ENCODE results near the gene ZNF775. TPM values are rescaled to one million over a fixed set of nuclear protein-coding genes. Genes with fewer than 3 reads are reported as not detected.

Gene ZNF775
- total and polyA plus RNA-seq, 2 of the 13 experiments (the other 11 are each of a cell fraction or from before 2014, with no cell fraction given): 3.1 to 3.2 TPM

- TF ChIP-seq DBP (CRISPR knock-in tag; IDR thresholded peaks at IDR 0.05; ENCODE audit: not compliant biosample characterization) (no peak), KLF9 (CRISPR knock-in tag; IDR thresholded peaks at IDR 0.05; ENCODE audit: low read depth) (no peak), SNAPC2 (CRISPR knock-in tag; IDR thresholded peaks at IDR 0.05) (0 out of 2 replicates have a peak, but pooled peaks have one; percentile 31), ZNF382 (CRISPR knock-in tag; IDR thresholded peaks at IDR 0.05; ENCODE audit: borderline replicate concordance) (no peak), TBX3 (IDR thresholded peaks at IDR 0.05; ENCODE audit: borderline replicate concordance) (no peak), THAP7 (CRISPR knock-in tag; IDR thresholded peaks at IDR 0.05) (peak; percentile 54; the same call in 1 of the 2 replicates), SPEN (CRISPR knock-in tag; IDR thresholded peaks at IDR 0.05; ENCODE audit: low read depth) (no peak), ZNF746 (CRISPR knock-in tag; IDR thresholded peaks at IDR 0.05) (peak; percentile 68; the same call in 1 of the 2 replicates), NR2F2 (IDR thresholded peaks at IDR 0.05; ENCODE audit: borderline replicate concordance, low read depth) (peak; percentile 61; the same call in 1 of the 2 replicates), CCDC6 (CRISPR knock-in tag; IDR thresholded peaks at IDR 0.05) (peak; percentile 72; the same call in 1 of the 2 replicates), SMAD9 (CRISPR knock-in tag; IDR thresholded peaks at IDR 0.05) (no peak), ZNF180 (CRISPR knock-in tag; IDR thresholded peaks at IDR 0.05; ENCODE audit: borderline replicate concordance, low read depth) (no peak), CAMTA2 (CRISPR knock-in tag; IDR thresholded peaks at IDR 0.05; ENCODE audit: borderline replicate concordance) (no peak), ZBTB7A (CRISPR knock-in tag; IDR thresholded peaks at IDR 0.05) (no peak), PHF5A (CRISPR knock-in tag; IDR thresholded peaks at IDR 0.05; ENCODE audit: low read depth, unreplicated experiment) (no peak), TCF7 (IDR thresholded peaks at IDR 0.05; ENCODE audit: low read depth) (peak; percentile 65), ZNF546 (CRISPR knock-in tag; conservative IDR thresholded peaks at IDR 0.05) (no peak), ZNF256 (CRISPR knock-in tag; conservative IDR thresholded peaks at IDR 0.05) (no peak)
- TF ChIP-seq, protein P1, sequence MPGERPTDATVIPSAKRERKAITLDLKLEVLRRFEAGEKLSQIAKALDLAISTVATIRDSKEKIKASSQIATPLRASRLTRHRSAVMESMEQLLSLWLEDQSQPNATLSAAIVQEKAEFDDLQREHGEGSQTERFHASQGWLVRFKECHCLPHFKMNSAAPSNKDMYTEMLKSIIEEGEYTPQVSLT (CRISPR knock-in tag; IDR thresholded peaks at IDR 0.05; ENCODE audit: borderline replicate concordance, low read depth): no peak
- TF ChIP-seq, protein P2, sequence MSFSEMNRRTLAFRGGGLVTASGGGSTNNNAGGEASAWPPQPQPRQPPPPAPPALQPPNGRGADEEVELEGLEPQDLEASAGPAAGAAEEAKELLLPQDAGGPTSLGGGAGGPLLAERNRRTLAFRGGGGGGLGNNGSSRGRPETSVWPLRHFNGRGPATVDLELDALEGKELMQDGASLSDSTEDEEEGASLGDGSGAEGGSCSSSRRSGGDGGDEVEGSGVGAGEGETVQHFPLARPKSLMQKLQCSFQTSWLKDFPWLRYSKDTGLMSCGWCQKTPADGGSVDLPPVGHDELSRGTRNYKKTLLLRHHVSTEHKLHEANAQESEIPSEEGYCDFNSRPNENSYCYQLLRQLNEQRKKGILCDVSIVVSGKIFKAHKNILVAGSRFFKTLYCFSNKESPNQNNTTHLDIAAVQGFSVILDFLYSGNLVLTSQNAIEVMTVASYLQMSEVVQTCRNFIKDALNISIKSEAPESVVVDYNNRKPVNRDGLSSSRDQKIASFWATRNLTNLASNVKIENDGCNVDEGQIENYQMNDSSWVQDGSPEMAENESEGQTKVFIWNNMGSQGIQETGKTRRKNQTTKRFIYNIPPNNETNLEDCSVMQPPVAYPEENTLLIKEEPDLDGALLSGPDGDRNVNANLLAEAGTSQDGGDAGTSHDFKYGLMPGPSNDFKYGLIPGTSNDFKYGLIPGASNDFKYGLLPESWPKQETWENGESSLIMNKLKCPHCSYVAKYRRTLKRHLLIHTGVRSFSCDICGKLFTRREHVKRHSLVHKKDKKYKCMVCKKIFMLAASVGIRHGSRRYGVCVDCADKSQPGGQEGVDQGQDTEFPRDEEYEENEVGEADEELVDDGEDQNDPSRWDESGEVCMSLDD (CRISPR knock-in tag; IDR thresholded peaks at IDR 0.05; ENCODE audit: borderline replicate concordance): no peak
- TF ChIP-seq, protein P3, sequence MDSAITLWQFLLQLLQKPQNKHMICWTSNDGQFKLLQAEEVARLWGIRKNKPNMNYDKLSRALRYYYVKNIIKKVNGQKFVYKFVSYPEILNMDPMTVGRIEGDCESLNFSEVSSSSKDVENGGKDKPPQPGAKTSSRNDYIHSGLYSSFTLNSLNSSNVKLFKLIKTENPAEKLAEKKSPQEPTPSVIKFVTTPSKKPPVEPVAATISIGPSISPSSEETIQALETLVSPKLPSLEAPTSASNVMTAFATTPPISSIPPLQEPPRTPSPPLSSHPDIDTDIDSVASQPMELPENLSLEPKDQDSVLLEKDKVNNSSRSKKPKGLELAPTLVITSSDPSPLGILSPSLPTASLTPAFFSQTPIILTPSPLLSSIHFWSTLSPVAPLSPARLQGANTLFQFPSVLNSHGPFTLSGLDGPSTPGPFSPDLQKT (CRISPR knock-in tag; IDR thresholded peaks at IDR 0.05; ENCODE audit: borderline replicate concordance): no peak
- TF ChIP-seq, protein P4, sequence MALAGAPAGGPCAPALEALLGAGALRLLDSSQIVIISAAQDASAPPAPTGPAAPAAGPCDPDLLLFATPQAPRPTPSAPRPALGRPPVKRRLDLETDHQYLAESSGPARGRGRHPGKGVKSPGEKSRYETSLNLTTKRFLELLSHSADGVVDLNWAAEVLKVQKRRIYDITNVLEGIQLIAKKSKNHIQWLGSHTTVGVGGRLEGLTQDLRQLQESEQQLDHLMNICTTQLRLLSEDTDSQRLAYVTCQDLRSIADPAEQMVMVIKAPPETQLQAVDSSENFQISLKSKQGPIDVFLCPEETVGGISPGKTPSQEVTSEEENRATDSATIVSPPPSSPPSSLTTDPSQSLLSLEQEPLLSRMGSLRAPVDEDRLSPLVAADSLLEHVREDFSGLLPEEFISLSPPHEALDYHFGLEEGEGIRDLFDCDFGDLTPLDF (CRISPR knock-in tag; IDR thresholded peaks at IDR 0.05): no peak
Observed at GRCh38 chr7:150415161-150416153, 36.3 kb downstream of the ZNF775 start (continued).
